ENCODE measurements around the gene MAPK6. TPM values are rescaled to one million over a fixed set of nuclear protein-coding genes. Genes with fewer than 3 reads are reported as not detected.

The MAPK6 gene
- total and polyA plus RNA-seq, 9 of the 15 experiments (the other 6 are each of a cell fraction or from before 2014, with no cell fraction given) = 28.5 to 97.1 (median 74.0) TPM

DNA sequence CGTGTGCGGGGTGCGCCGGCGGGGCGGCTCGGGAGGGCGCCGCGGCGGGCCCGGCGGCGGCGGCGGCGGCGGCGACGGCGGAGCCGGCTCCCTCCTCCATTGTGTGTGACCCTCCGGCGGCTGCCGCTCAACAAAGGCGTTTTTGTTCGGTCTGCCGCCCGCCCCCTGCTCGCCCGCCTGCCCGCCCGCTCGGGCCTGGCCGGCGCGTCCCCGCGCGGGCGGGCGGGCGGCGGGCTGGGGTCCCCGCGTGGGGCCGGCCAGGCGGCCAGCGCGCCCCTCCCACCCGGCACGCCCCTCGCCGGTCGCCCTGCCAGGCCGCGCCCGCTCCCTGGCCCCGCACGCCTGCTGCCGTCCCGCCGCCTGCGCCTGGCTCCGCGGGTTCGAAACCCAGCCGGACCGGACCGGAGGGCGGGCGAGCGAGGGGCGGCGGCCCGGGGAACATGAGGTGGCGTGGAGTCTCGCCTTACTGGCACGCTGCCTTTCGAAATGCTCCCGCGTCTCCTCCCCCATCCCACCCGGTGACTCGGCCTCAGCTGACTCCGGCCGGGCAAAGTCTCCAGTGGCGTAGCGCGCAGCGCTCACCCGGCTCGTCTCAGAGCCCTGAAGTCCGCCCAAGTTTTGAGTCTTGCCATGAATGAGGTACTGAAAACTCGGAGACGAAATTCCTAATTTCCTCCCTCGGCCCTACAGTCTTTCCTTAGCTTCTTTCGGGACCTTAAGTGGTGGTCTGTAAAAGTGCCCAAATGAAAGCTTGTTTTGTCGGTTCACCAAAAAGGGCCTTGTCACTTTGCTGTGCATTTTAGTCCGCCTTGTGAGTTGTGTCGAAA is 588 bp downstream of the MAPK6 start (continued):
- TF ChIP-seq, protein P1, sequence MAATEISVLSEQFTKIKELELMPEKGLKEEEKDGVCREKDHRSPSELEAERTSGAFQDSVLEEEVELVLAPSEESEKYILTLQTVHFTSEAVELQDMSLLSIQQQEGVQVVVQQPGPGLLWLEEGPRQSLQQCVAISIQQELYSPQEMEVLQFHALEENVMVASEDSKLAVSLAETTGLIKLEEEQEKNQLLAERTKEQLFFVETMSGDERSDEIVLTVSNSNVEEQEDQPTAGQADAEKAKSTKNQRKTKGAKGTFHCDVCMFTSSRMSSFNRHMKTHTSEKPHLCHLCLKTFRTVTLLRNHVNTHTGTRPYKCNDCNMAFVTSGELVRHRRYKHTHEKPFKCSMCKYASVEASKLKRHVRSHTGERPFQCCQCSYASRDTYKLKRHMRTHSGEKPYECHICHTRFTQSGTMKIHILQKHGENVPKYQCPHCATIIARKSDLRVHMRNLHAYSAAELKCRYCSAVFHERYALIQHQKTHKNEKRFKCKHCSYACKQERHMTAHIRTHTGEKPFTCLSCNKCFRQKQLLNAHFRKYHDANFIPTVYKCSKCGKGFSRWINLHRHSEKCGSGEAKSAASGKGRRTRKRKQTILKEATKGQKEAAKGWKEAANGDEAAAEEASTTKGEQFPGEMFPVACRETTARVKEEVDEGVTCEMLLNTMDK (IDR thresholded peaks at IDR 0.05; ENCODE audit: borderline replicate concordance, insufficient read depth, low read depth, low read length, poor library complexity, severe bottlenecking) = no peak
- TF ChIP-seq, protein P2, sequence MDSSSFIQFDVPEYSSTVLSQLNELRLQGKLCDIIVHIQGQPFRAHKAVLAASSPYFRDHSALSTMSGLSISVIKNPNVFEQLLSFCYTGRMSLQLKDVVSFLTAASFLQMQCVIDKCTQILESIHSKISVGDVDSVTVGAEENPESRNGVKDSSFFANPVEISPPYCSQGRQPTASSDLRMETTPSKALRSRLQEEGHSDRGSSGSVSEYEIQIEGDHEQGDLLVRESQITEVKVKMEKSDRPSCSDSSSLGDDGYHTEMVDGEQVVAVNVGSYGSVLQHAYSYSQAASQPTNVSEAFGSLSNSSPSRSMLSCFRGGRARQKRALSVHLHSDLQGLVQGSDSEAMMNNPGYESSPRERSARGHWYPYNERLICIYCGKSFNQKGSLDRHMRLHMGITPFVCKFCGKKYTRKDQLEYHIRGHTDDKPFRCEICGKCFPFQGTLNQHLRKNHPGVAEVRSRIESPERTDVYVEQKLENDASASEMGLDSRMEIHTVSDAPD (CRISPR knock-in tag; IDR thresholded peaks at IDR 0.05) = no peak
- TF ChIP-seq PCBP1 (IDR thresholded peaks at IDR 0.05; ENCODE audit: low read depth, low read length, poor library complexity, severe bottlenecking) (no peak), HNRNPH1 (optimal IDR thresholded peaks at IDR 0.05; ENCODE audit: low read depth, low read length) (no peak), MCM7 (IDR thresholded peaks at IDR 0.05) (no peak), FOXJ3 (CRISPR knock-in tag; IDR thresholded peaks at IDR 0.05) (no peak), FOXJ2 (tag; IDR thresholded peaks at IDR 0.05) (no peak), ZNF57 (CRISPR knock-in tag; IDR thresholded peaks at IDR 0.05) (no peak), ILF3 (IDR thresholded peaks at IDR 0.05; ENCODE audit: borderline replicate concordance) (no peak), FUS (optimal IDR thresholded peaks at IDR 0.05; ENCODE audit: low read depth, low read length) (no peak), ZC3H11A (IDR thresholded peaks at IDR 0.05; ENCODE audit: low read depth, low read length) (no peak), ELF1 (tag; IDR thresholded peaks at IDR 0.05) (no peak), CBFA2T2 (conservative IDR thresholded peaks at IDR 0.05) (no peak), TAF1 (IDR thresholded peaks at IDR 0.05; ENCODE audit: control insufficient read depth, extremely low read depth, insufficient read depth, low read length, severe bottlenecking) (peak; percentile 66), SRSF9 (IDR thresholded peaks at IDR 0.05; ENCODE audit: borderline replicate concordance, low read depth, low read length) (no peak), PTTG1 (tag; IDR thresholded peaks at IDR 0.05; ENCODE audit: low read depth) (no peak)
- TF ChIP-seq, protein P3, sequence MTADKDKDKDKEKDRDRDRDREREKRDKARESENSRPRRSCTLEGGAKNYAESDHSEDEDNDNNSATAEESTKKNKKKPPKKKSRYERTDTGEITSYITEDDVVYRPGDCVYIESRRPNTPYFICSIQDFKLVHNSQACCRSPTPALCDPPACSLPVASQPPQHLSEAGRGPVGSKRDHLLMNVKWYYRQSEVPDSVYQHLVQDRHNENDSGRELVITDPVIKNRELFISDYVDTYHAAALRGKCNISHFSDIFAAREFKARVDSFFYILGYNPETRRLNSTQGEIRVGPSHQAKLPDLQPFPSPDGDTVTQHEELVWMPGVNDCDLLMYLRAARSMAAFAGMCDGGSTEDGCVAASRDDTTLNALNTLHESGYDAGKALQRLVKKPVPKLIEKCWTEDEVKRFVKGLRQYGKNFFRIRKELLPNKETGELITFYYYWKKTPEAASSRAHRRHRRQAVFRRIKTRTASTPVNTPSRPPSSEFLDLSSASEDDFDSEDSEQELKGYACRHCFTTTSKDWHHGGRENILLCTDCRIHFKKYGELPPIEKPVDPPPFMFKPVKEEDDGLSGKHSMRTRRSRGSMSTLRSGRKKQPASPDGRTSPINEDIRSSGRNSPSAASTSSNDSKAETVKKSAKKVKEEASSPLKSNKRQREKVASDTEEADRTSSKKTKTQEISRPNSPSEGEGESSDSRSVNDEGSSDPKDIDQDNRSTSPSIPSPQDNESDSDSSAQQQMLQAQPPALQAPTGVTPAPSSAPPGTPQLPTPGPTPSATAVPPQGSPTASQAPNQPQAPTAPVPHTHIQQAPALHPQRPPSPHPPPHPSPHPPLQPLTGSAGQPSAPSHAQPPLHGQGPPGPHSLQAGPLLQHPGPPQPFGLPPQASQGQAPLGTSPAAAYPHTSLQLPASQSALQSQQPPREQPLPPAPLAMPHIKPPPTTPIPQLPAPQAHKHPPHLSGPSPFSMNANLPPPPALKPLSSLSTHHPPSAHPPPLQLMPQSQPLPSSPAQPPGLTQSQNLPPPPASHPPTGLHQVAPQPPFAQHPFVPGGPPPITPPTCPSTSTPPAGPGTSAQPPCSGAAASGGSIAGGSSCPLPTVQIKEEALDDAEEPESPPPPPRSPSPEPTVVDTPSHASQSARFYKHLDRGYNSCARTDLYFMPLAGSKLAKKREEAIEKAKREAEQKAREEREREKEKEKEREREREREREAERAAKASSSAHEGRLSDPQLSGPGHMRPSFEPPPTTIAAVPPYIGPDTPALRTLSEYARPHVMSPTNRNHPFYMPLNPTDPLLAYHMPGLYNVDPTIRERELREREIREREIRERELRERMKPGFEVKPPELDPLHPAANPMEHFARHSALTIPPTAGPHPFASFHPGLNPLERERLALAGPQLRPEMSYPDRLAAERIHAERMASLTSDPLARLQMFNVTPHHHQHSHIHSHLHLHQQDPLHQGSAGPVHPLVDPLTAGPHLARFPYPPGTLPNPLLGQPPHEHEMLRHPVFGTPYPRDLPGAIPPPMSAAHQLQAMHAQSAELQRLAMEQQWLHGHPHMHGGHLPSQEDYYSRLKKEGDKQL (CRISPR knock-in tag; IDR thresholded peaks at IDR 0.05; ENCODE audit: borderline replicate concordance) = no peak

Data from K562 (cell line).